A549 (cell line): ENCODE data around the gene TJP1. TPM values are rescaled to one million over a fixed set of nuclear protein-coding genes. Genes with fewer than 3 reads are reported as not detected.

Experiments used
- ATAC-seq, 2 experiments: fragments of 200-7000 bp in 1 of 2; fragments of >200 bp in 1 of 2; cut with Nextera tagmentation in 1 of 2; cut with Tn5 transposase in 1 of 2; 3 replicates each; pipeline versions ENCODE4 v1.8.0 to v1.9.1; 2018 to 2020; ENCODE audit warnings: mild to moderate bottlenecking in 1 of 2, moderate library complexity in 1 of 2
- CTCF ChIA-PET: fragments of 300-600 bp; sonication (Branson Sonifier 250); formaldehyde crosslinking; extraction: SDS; loops from one replicate; lab custom pipeline; 2021; ENCODE audit warnings: antibody characterized with exemption, inconsistent platforms; lab: Yijun Ruan, JAX
- POLR2A ChIA-PET: fragments of 350-600 bp; formaldehyde crosslinking; extraction: SDS; loops from one replicate; lab custom pipeline; 2021; ENCODE audit warnings: antibody characterized with exemption, inconsistent platforms; lab: Yijun Ruan, JAX
- DNase-seq, 2 experiments: peaks; one replicate each; pipeline versions ENCODE4 v3.0.0 to v3.0.0-alpha.2; 2011 to 2016; ENCODE audit warnings: low read depth in 1 of 2, low spot score in 1 of 2
- FAIRE-seq: peaks from 2 replicates; lab custom pipeline; 2011; peaks lifted over from hg19 to GRCh38; lab: Jason Lieb, UNC
- H3K27ac ChIP-seq, 2 experiments: fragments of >200 bp; sonication (Bioruptor Twin); formaldehyde crosslinking; 3 replicates each; pipeline ENCODE4 v1.5.1; 2016 to 2017
- H3K4me1 ChIP-seq: fragments of >200 bp; sonication (Bioruptor Twin); formaldehyde crosslinking; 3 replicates; pipeline ENCODE4 v1.6.1; 2016
- H3K4me2 ChIP-seq: fragments of >200 bp; sonication (Bioruptor Twin); formaldehyde crosslinking; 3 replicates; pipeline ENCODE4 v1.6.1; 2016
- H3K4me3 ChIP-seq: fragments of >200 bp; sonication (Bioruptor Twin); formaldehyde crosslinking; 3 replicates; pipeline ENCODE4 v1.5.1; 2016
- H3K9me3 ChIP-seq: fragments of >200 bp; sonication (Bioruptor Twin); formaldehyde crosslinking; 3 replicates; pipeline ENCODE4 v1.6.1; 2016
- BHLHE40 ChIP-seq: IDR thresholded peaks from 2 replicates; pipeline ENCODE4 v1.6.1; 2012; ENCODE audit warnings: low read depth, low read length, inconsistent platforms
- CBX2 ChIP-seq: fragments of 200-600 bp; sonication (generic); IDR thresholded peaks from 2 replicates; pipeline ENCODE4 v1.6.1; 2016; ENCODE audit warnings: low read depth, mild to moderate bottlenecking, borderline replicate concordance
- CEBPB ChIP-seq, 2 experiments: fragments of >200 bp in 1 of 2; sonication (Bioruptor Twin) in 1 of 2; formaldehyde crosslinking in 1 of 2; IDR thresholded peaks; 2 replicates each; pipeline ENCODE4 v1.6.1; 2012 to 2016
- CHD4 ChIP-seq: fragments of 200-600 bp; sonication (generic); IDR thresholded peaks from 2 replicates; pipeline ENCODE4 v1.6.1; 2016; ENCODE audit warnings: antibody characterized with exemption, mild to moderate bottlenecking, borderline replicate concordance
- EHF ChIP-seq: fragments of 250-450 bp; sonication (Bioruptor Pico); IDR thresholded peaks from 2 replicates; pipeline ENCODE4 v1.5.0; 2020; ENCODE audit warnings: mild to moderate bottlenecking
- EP300 ChIP-seq, 2 experiments: fragments of >200 bp; sonication (Bioruptor Twin); formaldehyde crosslinking; IDR thresholded peaks; 2 replicates in 1 of 2; 3 replicates in 1 of 2; pipeline ENCODE4 v1.6.1; 2016 to 2017
- ESRRA ChIP-seq: fragments of 150-350 bp; IDR thresholded peaks from 2 replicates; pipeline ENCODE4 v1.6.1; 2014; ENCODE audit warnings: mild to moderate bottlenecking, low read length, borderline replicate concordance
- FOSL2 ChIP-seq, 2 experiments: fragments of 450-650 bp in 1 of 2; fragments of >200 bp in 1 of 2; sonication (Bioruptor Twin) in 1 of 2; formaldehyde crosslinking; IDR thresholded peaks; 2 replicates each; pipeline versions ENCODE4 v1.5.0 to v1.6.1; 2016 to 2020; ENCODE audit warnings: mild to moderate bottlenecking in 1 of 2, moderate library complexity in 1 of 2
- HOXB13 ChIP-seq: fragments of 250-450 bp; sonication (Bioruptor Pico); IDR thresholded peaks from 2 replicates; pipeline ENCODE4 v1.5.0; 2020; ENCODE audit warnings: low read depth, mild to moderate bottlenecking, moderate library complexity
- HOXB5 ChIP-seq: fragments of 250-450 bp; sonication (Bioruptor Pico); IDR thresholded peaks from 2 replicates; pipeline ENCODE4 v1.5.0; 2020; ENCODE audit warnings: mild to moderate bottlenecking, moderate library complexity
- KDM1A ChIP-seq: fragments of 200-600 bp; sonication (generic); IDR thresholded peaks from 2 replicates; pipeline ENCODE4 v1.6.1; 2016; ENCODE audit warnings: low read depth, mild to moderate bottlenecking
- MAZ ChIP-seq: fragments of 150-350 bp; IDR thresholded peaks from 2 replicates; pipeline ENCODE4 v1.6.1; 2014; ENCODE audit warnings: antibody characterized with exemption, low read depth, low read length, borderline replicate concordance
- POLR2AphosphoS2 ChIP-seq: conservative IDR thresholded peaks from 2 replicates; pipeline ENCODE4 v1.6.1; 2012; ENCODE audit warnings: low read length, improper control_type of control experiment, inconsistent platforms
- RARB ChIP-seq: fragments of 250-450 bp; sonication (Bioruptor Pico); IDR thresholded peaks from 2 replicates; pipeline ENCODE4 v1.8.0; 2021; ENCODE audit warnings: mild to moderate bottlenecking, moderate library complexity
- RCOR1 ChIP-seq: fragments of 150-350 bp; IDR thresholded peaks from 2 replicates; pipeline ENCODE4 v1.6.1; 2014; ENCODE audit warnings: antibody characterized with exemption, low read length, low read depth
- RFX5 ChIP-seq: fragments of 450-650 bp; IDR thresholded peaks from 2 replicates; pipeline ENCODE4 v1.7.1; 2014; ENCODE audit warnings: antibody characterized with exemption, mild to moderate bottlenecking, moderate library complexity
- SMC3 ChIP-seq: fragments of >200 bp; sonication (Bioruptor Twin); formaldehyde crosslinking; IDR thresholded peaks from 3 replicates; pipeline ENCODE4 v1.6.1; 2018; ENCODE audit warnings: inconsistent platforms
- SREBF2 ChIP-seq: fragments of 450-650 bp; IDR thresholded peaks from 2 replicates; pipeline ENCODE4 v1.6.1; 2014; ENCODE audit warnings: mild to moderate bottlenecking, moderate library complexity
- ZFP36 ChIP-seq: fragments of 450-650 bp; IDR thresholded peaks from 2 replicates; pipeline ENCODE4 v1.6.1; 2014; ENCODE audit warnings: borderline replicate concordance; ENCODE audit not compliant: partially characterized antibody
- WGBS: methylation state at CpG from one replicate; pipeline ENCODE4 v1.1.6; 2017; ENCODE audit errors: missing lambda C conversion rate; 5-methylcytosine and 5-hydroxymethylcytosine counted together
- polyA plus RNA-seq, 4 experiments: library from polyadenylated mRNA; depleted of rRNA in 3 of 4; stranded (reverse); fragments of >200 nt; fragmentation: RNase III in 1 of 4; extraction: RNeasy Plus Mini Kit Qiagen cat#74134 plus additional on column Dnase treatment in 1 of 4; gene quantifications; 2 replicates in 3 of 4; 3 replicates in 1 of 4; pipeline ENCODE4 v1.2.3, GENCODE V29; 2011 to 2017
- TF ChIP-seq, protein P1 (sequence below): fragments of 250-450 bp; sonication (Bioruptor Pico); IDR thresholded peaks from 2 replicates; pipeline ENCODE4 v1.5.0; 2021; ENCODE audit warnings: mild to moderate bottlenecking, moderate library complexity, borderline replicate concordance
- TF ChIP-seq, protein P2 (sequence below): IDR thresholded peaks from 2 replicates; pipeline ENCODE4 v1.6.1; 2012
- TF ChIP-seq, protein P3 (sequence below): fragments of >200 bp; sonication (Bioruptor Twin); formaldehyde crosslinking; IDR thresholded peaks from 3 replicates; pipeline ENCODE4 v1.6.1; 2016
- TF ChIP-seq, protein P4 (sequence below): IDR thresholded peaks from 2 replicates; pipeline ENCODE4 v1.6.1; 2012; ENCODE audit warnings: low read depth, borderline replicate concordance

TJP1 gene
- polyA plus RNA-seq, 2 of the 4 experiments (the other 2 are of a cell fraction) = 55.0 to 179 TPM

DNA sequence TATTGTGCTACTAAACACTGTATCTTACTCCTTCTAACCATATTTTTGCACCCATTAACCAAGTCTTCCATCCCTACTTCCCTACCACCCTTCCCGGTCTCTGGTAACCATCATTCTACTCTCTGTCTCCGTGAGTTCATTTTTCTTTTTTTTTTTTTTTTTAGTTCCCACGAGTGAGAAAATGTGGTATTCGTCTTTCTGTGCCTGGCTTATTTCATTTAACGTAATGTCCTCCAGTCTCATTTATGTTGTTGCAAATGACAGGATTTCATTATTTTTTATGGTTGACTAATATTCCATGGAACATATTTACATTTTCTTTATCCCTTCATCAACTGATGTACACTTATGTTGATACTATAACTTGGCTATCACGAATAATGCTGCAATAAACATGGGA lies 31.7 kb downstream of the TJP1 start (continued):
- TF ChIP-seq KDM1A = no peak
- TF ChIP-seq ZFP36 = no peak

DNA sequence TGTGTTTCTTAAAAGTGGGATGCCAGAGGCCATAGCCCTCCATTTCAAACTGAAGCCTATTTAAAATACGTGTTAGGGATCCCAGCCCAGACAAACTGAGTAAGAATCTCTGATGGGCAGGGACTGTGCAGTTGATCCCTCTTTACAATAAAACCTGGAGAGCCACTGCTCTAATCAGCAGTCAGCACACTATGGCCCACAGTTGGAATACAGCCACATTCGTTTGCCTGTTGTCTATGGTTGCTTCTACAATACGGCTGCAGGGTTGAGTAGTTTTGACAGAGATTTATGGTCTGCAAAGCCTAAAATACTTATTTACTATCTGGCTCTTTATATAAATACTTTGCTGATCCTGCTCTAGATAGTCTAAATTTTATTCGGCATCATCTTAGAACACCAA lies 32.4 kb downstream of the TJP1 start:
- ATAC-seq = peak in 1 of 2 experiments; percentile 41; a peak in 1 of 6 replicates

DNA sequence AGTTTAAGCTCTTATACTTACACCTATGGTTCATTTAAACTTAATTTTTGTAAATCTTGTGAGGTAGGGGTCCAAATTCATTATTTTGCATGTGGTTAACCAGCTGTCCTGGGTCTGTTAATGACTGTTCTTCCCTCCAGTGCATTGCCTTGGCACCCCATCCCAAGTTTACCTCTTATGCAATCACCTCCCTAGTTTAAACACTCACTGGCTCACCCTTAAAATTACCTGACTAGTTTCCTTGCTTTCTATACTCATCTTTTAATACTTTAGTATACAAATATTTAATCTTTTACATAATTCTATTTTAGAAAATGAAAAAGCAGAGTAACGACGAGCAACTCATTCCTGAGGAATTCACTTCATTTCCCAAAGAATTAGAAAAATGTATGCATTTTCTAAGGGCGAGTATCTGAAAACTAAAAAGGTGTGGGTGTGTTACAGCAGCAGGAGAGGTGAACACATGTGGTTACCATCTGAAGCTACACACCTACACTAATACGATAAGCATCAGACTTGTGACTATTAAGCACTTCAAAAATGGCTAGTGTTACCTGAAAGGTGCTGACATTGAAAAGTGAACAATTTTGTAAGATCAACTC lies 33.7 kb downstream of the TJP1 start:
- Histone ChIP-seq H3K27ac (no peak overlapping the region), H3K9me3 (peaks cover 2% of the 10 kb centered on the region; the same call in 1 of the 3 replicates), H3K4me1 (peaks cover 40% of the 10 kb centered on the region), H3K4me2 (peak overlapping the region; percentile 40), H3K4me3 (no peak overlapping the region)
- CTCF ChIA-PET = interaction anchor here (0.7 to 1.2 kb wide), 2 partner anchors 18 to 277 kb away, joined by 4 to 5 read pairs; no protein-coding TSS in a partner anchor
- TF ChIP-seq CEBPB (IDR thresholded peaks at IDR 0.05) (peak in 1 of 2 experiments; percentile 78; a peak in 3 of 4 replicates), ZFP36 (no peak), HOXB5 (CRISPR knock-in tag) (no peak), CHD4 (no peak), EHF (no peak), SMC3 (no peak)
- TF ChIP-seq, protein P1, sequence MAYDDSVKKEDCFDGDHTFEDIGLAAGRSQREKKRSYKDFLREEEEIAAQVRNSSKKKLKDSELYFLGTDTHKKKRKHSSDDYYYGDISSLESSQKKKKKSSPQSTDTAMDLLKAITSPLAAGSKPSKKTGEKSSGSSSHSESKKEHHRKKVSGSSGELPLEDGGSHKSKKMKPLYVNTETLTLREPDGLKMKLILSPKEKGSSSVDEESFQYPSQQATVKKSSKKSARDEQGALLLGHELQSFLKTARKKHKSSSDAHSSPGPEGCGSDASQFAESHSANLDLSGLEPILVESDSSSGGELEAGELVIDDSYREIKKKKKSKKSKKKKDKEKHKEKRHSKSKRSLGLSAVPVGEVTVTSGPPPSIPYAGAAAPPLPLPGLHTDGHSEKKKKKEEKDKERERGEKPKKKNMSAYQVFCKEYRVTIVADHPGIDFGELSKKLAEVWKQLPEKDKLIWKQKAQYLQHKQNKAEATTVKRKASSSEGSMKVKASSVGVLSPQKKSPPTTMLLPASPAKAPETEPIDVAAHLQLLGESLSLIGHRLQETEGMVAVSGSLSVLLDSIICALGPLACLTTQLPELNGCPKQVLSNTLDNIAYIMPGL (CRISPR knock-in tag) = no peak
- DNase-seq (no peak), ATAC-seq (peak in 1 of 2 experiments; percentile 15; a peak in 1 of 6 replicates), FAIRE-seq (no peak)
- WGBS = 44% methylated on average over 4 of the region's 4 CpGs
- POLR2A ChIA-PET = no interaction called here

More for the DNA sequence above, 32.4 kb downstream of the TJP1 start:
- no peak for DNase-seq
- CTCF ChIA-PET = no interaction called here
- H3K27ac ChIP-seq = no peak overlapping the region
- 81% methylated on average over 4 of the region's 4 CpGs for WGBS
- peaks cover 30% of the 10 kb centered on the region for H3K4me1 ChIP-seq
- peaks cover 6% of the 10 kb centered on the region; the same call in 1 of the 3 replicates for H3K9me3 ChIP-seq
- no peak overlapping the region for H3K4me3 ChIP-seq
- FAIRE-seq = no peak
- POLR2A ChIA-PET = no interaction called here
- no peak overlapping the region for H3K4me2 ChIP-seq
- TF ChIP-seq POLR2AphosphoS2 = 0 out of 2 replicates have a peak, but pooled peaks have one; percentile 42
- TF ChIP-seq CBX2 = no peak

DNA sequence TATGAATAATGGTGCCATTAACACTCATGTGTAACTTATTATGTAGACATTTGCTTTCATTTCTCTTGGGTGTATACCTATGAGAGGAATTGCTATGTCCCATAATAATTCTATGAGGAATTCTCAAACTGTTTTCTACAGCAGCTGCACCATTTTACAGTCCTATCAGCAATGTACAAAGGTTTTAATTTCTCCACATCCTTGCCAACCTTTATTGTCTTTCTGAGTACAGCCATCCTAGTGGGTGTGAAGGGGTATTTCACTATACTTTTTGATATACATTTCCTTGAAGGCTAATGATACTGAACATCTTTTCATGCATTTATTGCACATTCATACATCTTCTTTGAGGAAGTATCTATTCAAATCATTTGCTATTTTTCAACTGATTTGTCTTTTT lies 34.5 kb downstream of the TJP1 start:
- Histone ChIP-seq H3K4me2 (no peak overlapping the region), H3K4me3 (no peak overlapping the region), H3K9me3 (no peaks in the 10 kb centered on the region), H3K27ac (no peak overlapping the region), H3K4me1 (peaks cover 40% of the 10 kb centered on the region)
- DNase-seq (no peak), FAIRE-seq (no peak), ATAC-seq (peak in 1 of 2 experiments; percentile 26; a peak in 1 of 6 replicates)
- CTCF ChIA-PET = interaction anchor here (0.6 to 1.2 kb wide), 3 partner anchors 10 to 26 kb away, joined by 3 to 5 read pairs (median 3); no protein-coding TSS in a partner anchor
- TF ChIP-seq RFX5 (no peak), SREBF2 (no peak), RARB (no peak), EP300 (IDR thresholded peaks at IDR 0.05) (no peak), BHLHE40 (no peak), HOXB13 (CRISPR knock-in tag) (no peak), MAZ (no peak), RCOR1 (no peak), FOSL2 (IDR thresholded peaks at IDR 0.05) (no peak), FOSL2 (CRISPR knock-in tag; IDR thresholded peaks at IDR 0.05) (no peak), CBX2 (no peak), ZFP36 (no peak), ESRRA (no peak), EHF (no peak)
- TF ChIP-seq, protein P2, sequence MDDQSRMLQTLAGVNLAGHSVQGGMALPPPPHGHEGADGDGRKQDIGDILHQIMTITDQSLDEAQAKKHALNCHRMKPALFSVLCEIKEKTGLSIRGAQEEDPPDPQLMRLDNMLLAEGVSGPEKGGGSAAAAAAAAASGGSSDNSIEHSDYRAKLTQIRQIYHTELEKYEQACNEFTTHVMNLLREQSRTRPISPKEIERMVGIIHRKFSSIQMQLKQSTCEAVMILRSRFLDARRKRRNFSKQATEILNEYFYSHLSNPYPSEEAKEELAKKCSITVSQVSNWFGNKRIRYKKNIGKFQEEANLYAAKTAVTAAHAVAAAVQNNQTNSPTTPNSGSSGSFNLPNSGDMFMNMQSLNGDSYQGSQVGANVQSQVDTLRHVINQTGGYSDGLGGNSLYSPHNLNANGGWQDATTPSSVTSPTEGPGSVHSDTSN = no peak
- TF ChIP-seq, protein P3, sequence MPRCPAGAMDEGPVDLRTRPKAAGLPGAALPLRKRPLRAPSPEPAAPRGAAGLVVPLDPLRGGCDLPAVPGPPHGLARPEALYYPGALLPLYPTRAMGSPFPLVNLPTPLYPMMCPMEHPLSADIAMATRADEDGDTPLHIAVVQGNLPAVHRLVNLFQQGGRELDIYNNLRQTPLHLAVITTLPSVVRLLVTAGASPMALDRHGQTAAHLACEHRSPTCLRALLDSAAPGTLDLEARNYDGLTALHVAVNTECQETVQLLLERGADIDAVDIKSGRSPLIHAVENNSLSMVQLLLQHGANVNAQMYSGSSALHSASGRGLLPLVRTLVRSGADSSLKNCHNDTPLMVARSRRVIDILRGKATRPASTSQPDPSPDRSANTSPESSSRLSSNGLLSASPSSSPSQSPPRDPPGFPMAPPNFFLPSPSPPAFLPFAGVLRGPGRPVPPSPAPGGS = no peak
- TF ChIP-seq, protein P4, sequence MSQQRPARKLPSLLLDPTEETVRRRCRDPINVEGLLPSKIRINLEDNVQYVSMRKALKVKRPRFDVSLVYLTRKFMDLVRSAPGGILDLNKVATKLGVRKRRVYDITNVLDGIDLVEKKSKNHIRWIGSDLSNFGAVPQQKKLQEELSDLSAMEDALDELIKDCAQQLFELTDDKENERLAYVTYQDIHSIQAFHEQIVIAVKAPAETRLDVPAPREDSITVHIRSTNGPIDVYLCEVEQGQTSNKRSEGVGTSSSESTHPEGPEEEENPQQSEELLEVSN = no peak
- POLR2A ChIA-PET = no interaction called here
